DMS53 treated with DMSO at 0.1 percent for 48 hours (cell line): ENCODE measurements around the gene ZNF524.
A peak's percentile ranks its signal among the peaks of the same experiment; 100 is the strongest.
"Not testable (repeated sequence)": the region's sequence is repeated elsewhere in the genome, so short reads cannot be mapped to it uniquely, and the experiment has no call there.

Source experiments
- DNase-seq: peaks from one replicate; lab custom pipeline; 2025; ENCODE audit not compliant: unreplicated experiment; lab: John Stamatoyannopoulos, UW

Gene ZNF524

GRCh38 chr19:55581145-55581822 is 18.8 kb upstream of the ZNF524 start:
- peak; percentile 55 for DNase-seq

- peak; percentile 82 for DNase-seq
Observed at GRCh38 chr19:55581823-55582223, 18.3 kb upstream of the ZNF524 start.

- not testable (repeated sequence) for DNase-seq
Observed at GRCh38 chr19:55582284-55582683, 17.8 kb upstream of the ZNF524 start.

- DNase-seq, result not testable (repeated sequence)
Observed at GRCh38 chr19:55583897-55584296, 16.2 kb upstream of the ZNF524 start.

- no peak for DNase-seq
Observed at GRCh38 chr19:55584871-55585270, 15.2 kb upstream of the ZNF524 start.

GRCh38 chr19:55585658-55586339 is 14.3 kb upstream of the ZNF524 start:
- DNase-seq, result no peak

- DNase-seq, result peak; percentile 94
Observed at GRCh38 chr19:55586976-55587668, 13.0 kb upstream of the ZNF524 start.

- DNase-seq, result no peak
Observed at GRCh38 chr19:55588738-55589137, 11.3 kb upstream of the ZNF524 start.

GRCh38 chr19:55590109-55590508 is 10.0 kb upstream of the ZNF524 start:
- no peak for DNase-seq

GRCh38 chr19:55590617-55591016 is 9.5 kb upstream of the ZNF524 start:
- DNase-seq, result no peak

GRCh38 chr19:55591555-55591954 is 8.5 kb upstream of the ZNF524 start:
- no peak for DNase-seq

GRCh38 chr19:55592391-55593090 is 7.5 kb upstream of the ZNF524 start:
- no peak for DNase-seq

GRCh38 chr19:55593096-55593772 is 6.9 kb upstream of the ZNF524 start:
- no peak for DNase-seq

- DNase-seq, result no peak
Observed at GRCh38 chr19:55594996-55595545, 5.0 kb upstream of the ZNF524 start.

GRCh38 chr19:55596304-55596703 is 3.8 kb upstream of the ZNF524 start:
- no peak for DNase-seq

- DNase-seq, result no peak
Observed at GRCh38 chr19:55597501-55597921, 2.6 kb upstream of the ZNF524 start.

GRCh38 chr19:55598034-55598433 is 2.1 kb upstream of the ZNF524 start:
- no peak for DNase-seq

- peak; percentile 70 for DNase-seq
Observed at GRCh38 chr19:55598719-55599467, 1.2 kb upstream of the ZNF524 start.

GRCh38 chr19:55599468-55599841 is 633 bp upstream of the ZNF524 start, which contains the start of gene FIZ1:
TSS of gene FIZ1 (minus strand) at chr19:55599517. CDS start at chr19:55597865, 1,652 bp downstream.
- DNase-seq, result peak; percentile 95

- no peak for DNase-seq
Observed at GRCh38 chr19:55600662-55601028, 557 bp downstream of the ZNF524 start.
